Prostate gland (tissue), 2 donors: ENCODE data around the gene NSRP1.

ENCODE experiments used
- CTCF ChIP-seq, 4 experiments: fragments of 200-600 bp in 2 of 4; fragments of 450-650 bp in 2 of 4; sonication (generic) in 2 of 4; IDR thresholded peaks; 1 replicate in 3 of 4; 2 replicates in 1 of 4; pipeline ENCODE4 v1.5.1; 2016 to 2019; ENCODE audit warnings: antibody characterized with exemption in 4 of 4, mild to moderate bottlenecking in 2 of 4, moderate library complexity in 2 of 4
- POLR2A ChIP-seq: fragments of 450-650 bp; IDR thresholded peaks from one replicate; pipeline ENCODE4 v1.6.1; 2016; ENCODE audit warnings: antibody characterized with exemption, mild to moderate bottlenecking

GRCh38 chr17:30095507-30096244 is 20.9 kb upstream of the NSRP1 start:
- TF ChIP-seq POLR2A (no peak), CTCF (IDR thresholded peaks at IDR 0.05) (peak in 2 of 4 experiments; percentile 19 to 47)
